ENCODE results near the gene RTKN. TPM values are rescaled to one million over a fixed set of nuclear protein-coding genes. Genes with fewer than 3 reads are reported as not detected.

The RTKN gene
- total RNA-seq, 1 experiment from 2014 or later: 87.1 TPM

DNA sequence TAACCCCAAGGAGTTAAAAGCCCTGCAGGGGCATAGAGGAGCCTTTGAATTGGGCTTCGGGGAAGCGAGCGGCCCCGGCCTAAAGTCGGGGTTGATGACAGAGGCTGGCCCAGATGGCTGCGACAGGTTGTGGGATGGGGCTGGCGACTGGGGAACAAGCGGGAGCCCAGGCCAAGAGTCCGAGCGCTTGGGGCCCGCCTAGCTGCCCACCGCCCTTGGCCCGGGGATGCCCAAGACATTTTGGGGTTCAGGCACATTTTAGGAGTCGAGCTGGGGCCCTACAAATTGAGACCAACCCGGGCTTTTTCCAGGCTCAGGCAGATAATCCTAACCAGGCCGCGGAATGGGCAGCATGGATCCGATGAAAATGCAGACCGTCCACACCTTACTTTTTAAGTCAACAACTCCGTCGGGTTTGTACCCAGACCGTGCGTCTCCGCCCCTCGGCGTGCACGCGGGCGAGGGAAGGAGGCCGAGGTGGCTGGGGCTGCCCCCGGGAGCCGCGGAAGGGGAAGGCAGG, 507 bp downstream of the RTKN start:
- no peak overlapping the region for H4K8ac ChIP-seq (replicated peaks; ENCODE audit: insufficient read length, low read depth, low read length)
- H2AFZ ChIP-seq (ENCODE audit: low read length): no peak overlapping the region
- no peak overlapping the region for H3T11ph ChIP-seq (ENCODE audit: low read length)
- H2AK5ac ChIP-seq (ENCODE audit: insufficient read length, low read length): no peak overlapping the region
- Mint-ChIP-seq H3K4me3 (peak overlapping the region; percentile 95 to 99), H3K9me3 (no peaks in the 10 kb centered on the region; a peak in 1 of 5 replicates), H3K27ac (peak overlapping the region; percentile 98 to 99 (median 99)), H3K4me1 (peaks cover 31 to 38% of the 10 kb centered on the region in 2 experiments), H3K36me3 (ENCODE audit: insufficient read depth in 1 of 3, low read depth in 3 of 3) (peaks cover 4 to 18% (median 15%) of the 10 kb centered on the region in 3 experiments), H3K27me3 (ENCODE audit: low read depth) (peaks cover 20% of the 10 kb centered on the region)
- WGBS (ENCODE audit: extremely low coverage, insufficient read length, low lambda C conversion rate): no CpG with 5 or more reads among the region's 33 CpGs
- H4K91ac ChIP-seq (ENCODE audit: insufficient read length, low read depth, low read length): no peak overlapping the region
- peak overlapping the region; percentile 85; the same call in 1 of the 2 replicates for H3K14ac ChIP-seq (ENCODE audit: insufficient read depth, low read length)
- H3K9ac ChIP-seq (ENCODE audit: extremely low read depth, insufficient read length, low read length): peak overlapping the region; percentile 63
- H4K20me1 ChIP-seq (ENCODE audit: control insufficient read depth, insufficient read depth, insufficient read length): no peaks in the 10 kb centered on the region
- DNase-seq: no peak
- no peak for TF ChIP-seq CTCF (conservative IDR thresholded peaks at IDR 0.05)
- H3K27me3 ChIP-seq (ENCODE audit: insufficient read depth, low read length): no peaks in the 10 kb centered on the region
- peak overlapping the region; percentile 48 for H3K27ac ChIP-seq (ENCODE audit: insufficient read length, low read depth, low read length)
- H3K23me2 ChIP-seq (ENCODE audit: insufficient read length, low read depth, low read length, poor library complexity, severe bottlenecking): peaks cover 11% of the 10 kb centered on the region
- H4K5ac ChIP-seq (ENCODE audit: insufficient read length, low read depth, low read length): no peak overlapping the region
- no peak overlapping the region for H2BK120ac ChIP-seq (ENCODE audit: low read depth, low read length, poor library complexity, severe bottlenecking)
- peak overlapping the region; percentile 78 for H3K18ac ChIP-seq (ENCODE audit: insufficient read length, low read depth, low read length)
- H3K79me2 ChIP-seq (ENCODE audit: insufficient read depth, low read length): peaks cover 18% of the 10 kb centered on the region; the same call in 1 of the 2 replicates
- peak overlapping the region; percentile 80 for H3K4me2 ChIP-seq (ENCODE audit: insufficient read depth, insufficient read length, low read length)
- H3K4ac ChIP-seq (ENCODE audit: low read depth, low read length): no peak overlapping the region
- no peak overlapping the region for H3K23ac ChIP-seq (ENCODE audit: insufficient read length, low read depth, low read length)
- H2BK5ac ChIP-seq (ENCODE audit: insufficient read length, low read length): no peak overlapping the region
- peaks cover 7% of the 10 kb centered on the region for H3K79me1 ChIP-seq (ENCODE audit: insufficient read depth, low read depth, low read length, poor library complexity, severe bottlenecking)
- no peak overlapping the region for H3K56ac ChIP-seq (ENCODE audit: insufficient read length, low read depth, low read length)
- H3K9me3 ChIP-seq (ENCODE audit: control insufficient read depth, low read depth, low read length): no peaks in the 10 kb centered on the region
- no peak overlapping the region for H2BK20ac ChIP-seq (ENCODE audit: low read depth, low read length, poor library complexity, severe bottlenecking)
- peaks cover 3% of the 10 kb centered on the region; the same call in 1 of the 2 replicates for H3K4me1 ChIP-seq (ENCODE audit: insufficient read depth, low read length)
- H2BK12ac ChIP-seq (ENCODE audit: insufficient read length, low read depth, low read length): no peak overlapping the region
- no peak overlapping the region for H2BK15ac ChIP-seq (ENCODE audit: low read depth, low read length)
